ENCODE results near the gene KRTAP10-7. TPM values are rescaled to one million over a fixed set of nuclear protein-coding genes. Genes with fewer than 3 reads are reported as not detected.

KRTAP10-7 gene, protein sequence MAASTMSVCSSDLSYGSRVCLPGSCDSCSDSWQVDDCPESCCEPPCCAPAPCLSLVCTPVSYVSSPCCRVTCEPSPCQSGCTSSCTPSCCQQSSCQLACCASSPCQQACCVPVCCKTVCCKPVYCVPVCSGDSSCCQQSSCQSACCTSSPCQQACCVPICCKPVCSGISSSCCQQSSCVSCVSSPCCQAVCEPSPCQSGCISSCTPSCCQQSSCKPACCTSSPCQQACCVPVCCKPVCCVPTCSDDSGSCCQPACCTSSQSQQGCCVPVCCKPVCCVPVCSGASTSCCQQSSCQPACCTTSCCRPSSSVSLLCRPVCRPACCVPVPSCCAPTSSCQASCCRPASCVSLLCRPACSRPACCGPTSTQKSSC
- not detected for total RNA-seq

DNA sequence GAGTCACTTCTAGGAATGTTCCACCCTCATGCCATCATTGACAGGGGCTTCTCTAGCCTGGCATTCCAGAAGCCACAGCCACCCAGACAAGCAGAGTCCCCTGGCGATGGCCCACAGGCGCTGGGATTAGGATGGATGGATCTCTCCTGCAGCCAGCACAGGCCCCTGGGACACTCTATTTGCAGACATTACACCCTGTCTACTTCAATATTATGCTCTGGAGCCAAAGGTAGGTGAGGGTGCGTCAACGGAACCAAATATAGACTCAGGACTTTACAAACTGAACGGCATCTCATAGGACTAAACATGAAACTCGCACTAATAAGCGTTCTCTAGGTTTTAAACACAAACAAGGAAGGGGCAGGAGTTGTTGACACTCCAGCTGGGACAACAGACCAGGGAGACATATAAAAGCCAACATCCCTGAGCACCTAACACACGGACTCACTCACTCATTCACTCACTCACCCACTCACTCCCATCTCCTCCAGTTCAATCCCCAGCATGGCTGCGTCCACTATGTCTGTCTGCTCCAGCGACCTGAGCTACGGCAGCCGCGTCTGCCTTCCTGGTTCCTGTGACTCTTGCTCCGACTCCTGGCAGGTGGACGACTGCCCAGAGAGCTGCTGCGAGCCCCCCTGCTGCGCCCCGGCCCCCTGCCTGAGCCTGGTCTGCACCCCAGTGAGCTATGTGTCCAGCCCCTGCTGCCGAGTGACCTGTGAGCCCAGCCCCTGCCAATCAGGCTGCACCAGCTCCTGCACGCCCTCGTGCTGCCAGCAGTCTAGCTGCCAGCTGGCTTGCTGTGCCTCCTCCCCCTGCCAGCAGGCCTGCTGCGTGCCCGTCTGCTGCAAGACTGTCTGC is at the start of gene KRTAP10-7:
Gene KRTAP10-7, plus strand, starts transcription at position 480 of the 861 bp plus-strand sequence. Its CDS starts 25 bp downstream, at position 505.

DNA sequence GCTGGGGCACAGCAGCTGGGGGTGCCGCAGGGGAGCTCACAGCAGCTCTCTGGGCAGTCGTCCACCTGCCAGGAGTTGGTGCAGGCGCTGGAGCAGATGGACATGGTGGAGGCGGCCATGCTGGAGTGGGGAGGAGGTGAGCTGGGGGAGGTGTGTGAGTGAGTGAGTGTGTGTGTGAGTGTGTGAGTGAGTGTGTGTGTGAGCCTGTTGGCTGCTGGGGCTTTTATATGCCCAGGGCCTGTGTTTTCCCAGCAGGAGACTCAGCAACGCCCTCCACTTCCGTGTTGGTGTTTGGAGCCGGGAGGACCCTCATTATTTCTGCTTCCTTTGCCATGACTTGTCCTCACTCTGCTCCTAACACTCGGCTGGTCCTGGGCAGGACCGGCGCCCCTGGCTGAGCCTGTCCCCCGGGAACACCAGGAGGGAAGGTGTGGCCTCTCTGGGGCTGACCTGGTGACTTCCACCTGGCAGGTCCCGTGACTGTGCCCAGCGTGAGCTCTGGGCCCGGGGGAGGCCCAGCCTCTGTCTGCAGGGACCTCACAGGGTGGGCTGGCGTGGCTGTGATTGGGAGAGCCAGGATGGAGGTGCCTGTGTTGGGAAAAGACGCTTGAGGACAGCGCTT is 48.9 kb upstream of the KRTAP10-7 start, which contains the start of gene KRTAP10-2:
Gene KRTAP10-2, minus strand, starts transcription at position 166 of the 622 bp plus-strand sequence. Its CDS starts 47 bp downstream, at position 119.

DNA sequence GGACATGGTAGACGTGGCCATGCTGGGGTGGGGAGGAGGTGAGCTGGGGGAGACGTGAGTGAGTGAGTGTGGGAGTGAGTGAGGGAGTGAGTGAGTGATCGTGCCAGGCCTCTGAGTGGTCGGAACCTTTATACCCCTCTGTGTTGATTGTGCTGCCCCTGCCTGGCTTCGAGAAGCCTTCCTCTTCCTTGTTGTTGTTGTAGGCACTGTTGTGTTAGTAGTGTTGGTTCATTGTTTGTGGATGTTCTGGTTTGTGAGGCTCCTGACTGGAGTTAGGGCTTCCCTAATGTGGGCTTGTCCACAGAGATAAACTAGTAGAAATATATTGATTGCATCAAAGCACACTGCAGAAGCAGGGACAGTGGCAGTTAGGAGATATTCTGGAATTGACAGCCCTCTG is 41.7 kb upstream of the KRTAP10-7 start, which contains the start of gene KRTAP10-3:
Gene KRTAP10-3, minus strand, starts transcription at position 101 of the 400 bp plus-strand sequence. Its CDS starts 80 bp downstream, at position 21.

DNA sequence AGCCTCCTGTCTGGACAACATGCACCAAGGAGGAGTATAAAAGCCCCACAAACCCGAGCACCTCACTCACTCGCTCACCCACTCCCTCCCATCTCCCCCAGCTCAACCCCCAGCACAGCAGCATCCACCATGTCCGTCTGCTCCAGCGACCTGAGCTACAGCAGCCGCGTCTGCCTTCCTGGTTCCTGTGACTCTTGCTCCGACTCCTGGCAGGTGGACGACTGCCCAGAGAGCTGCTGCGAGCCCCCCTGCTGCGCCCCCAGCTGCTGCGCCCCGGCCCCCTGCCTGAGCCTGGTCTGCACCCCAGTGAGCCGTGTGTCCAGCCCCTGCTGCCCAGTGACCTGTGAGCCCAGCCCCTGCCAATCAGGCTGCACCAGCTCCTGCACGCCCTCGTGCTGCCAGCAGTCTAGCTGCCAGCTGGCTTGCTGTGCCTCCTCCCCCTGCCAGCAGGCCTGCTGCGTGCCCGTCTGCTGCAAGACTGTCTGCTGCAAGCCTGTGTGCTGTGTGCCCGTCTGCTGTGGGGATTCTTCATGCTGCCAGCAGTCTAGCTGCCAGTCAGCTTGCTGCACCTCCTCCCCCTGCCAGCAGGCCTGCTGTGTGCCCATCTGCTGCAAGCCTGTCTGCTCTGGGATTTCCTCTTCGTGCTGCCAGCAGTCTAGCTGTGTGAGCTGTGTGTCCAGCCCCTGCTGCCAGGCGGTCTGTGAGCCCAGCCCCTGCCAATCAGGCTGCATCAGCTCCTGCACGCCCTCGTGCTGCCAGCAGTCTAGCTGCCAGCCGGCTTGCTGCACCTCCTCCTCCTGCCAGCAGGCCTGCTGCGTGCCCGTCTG is 26.6 kb upstream of the KRTAP10-7 start, which contains the start of gene KRTAP10-4:
Gene KRTAP10-4, plus strand, starts transcription at position 100 of the 827 bp plus-strand sequence. Its CDS starts 30 bp downstream, at position 130.

DNA sequence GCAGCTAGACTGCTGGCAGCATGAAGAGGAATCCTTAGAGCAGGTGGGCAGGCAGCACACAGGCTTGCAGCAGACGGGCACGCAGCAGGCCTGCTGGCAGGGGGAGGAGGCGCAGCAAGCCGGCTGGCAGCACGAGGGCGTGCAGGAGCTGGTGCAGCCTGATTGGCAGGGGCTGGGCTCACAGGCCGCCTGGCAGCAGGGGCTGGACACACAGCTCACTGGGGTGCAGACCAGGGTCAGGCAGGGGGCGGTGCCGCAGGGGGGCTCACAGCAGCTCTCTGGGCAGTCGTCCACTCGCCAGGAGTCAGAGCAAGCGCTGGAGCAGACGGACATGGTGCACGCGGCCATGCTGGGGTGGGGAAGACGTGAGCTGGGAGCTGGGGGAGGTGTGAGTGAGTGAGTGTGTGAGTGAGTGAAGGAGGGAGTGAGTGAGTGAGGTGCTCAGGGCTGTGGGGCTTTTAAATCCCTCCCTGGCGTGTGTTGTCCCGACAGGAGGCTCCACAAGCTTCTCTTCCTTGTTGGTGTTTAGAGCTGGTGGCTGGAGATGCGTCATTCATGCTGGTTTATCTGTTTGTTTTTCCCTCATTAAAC is 20.1 kb upstream of the KRTAP10-7 start, which contains the start of gene KRTAP10-5:
Gene KRTAP10-5, minus strand, starts transcription at position 374 of the 591 bp plus-strand sequence. Its CDS starts 26 bp downstream, at position 348.

DNA sequence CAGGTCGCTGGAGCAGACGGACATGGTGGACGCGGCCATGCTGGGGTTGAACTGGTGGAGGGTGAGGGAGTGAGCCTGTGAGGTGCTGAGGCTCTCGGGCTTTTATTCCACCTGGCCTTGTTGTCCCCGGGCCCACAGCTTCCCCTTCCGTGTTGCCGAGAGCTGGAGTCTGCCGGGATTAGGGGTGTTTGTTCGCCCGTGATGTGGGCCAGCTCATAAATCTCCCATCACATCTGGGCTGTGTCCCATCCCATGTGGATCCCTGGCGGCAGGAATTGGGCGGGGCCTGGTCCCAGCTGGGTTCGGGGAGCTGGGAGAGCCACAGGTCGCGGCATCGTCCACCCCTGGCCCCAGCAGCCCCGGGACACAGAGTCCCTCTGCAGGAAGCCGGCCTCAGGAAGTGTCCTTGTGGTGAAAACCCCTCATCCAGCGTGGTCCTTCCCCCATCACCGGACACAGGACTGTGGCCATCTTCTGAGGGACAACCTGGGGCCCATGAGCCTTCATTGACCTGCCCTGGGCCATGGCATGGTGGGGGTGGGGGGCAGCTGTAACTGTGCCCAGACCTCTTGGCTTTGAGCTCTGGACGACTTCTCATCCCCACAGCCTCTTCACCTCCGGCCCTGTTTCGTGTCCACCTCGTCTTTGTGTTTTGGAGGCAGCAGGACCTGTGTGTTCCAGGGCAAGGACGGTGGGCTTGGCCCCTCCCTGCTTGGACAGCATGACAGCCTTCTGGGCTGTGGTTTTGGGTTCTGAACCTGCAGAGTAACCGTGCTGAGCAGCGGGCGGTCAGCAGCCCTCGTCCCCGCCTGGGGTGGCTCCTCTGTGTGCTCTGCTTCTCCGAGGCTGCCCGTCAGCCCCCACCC is 7.7 kb upstream of the KRTAP10-7 start, which contains the start of gene KRTAP10-6:
Gene KRTAP10-6, minus strand, starts transcription at position 60 of the 866 bp plus-strand sequence. Its CDS starts 21 bp downstream, at position 39.

DNA sequence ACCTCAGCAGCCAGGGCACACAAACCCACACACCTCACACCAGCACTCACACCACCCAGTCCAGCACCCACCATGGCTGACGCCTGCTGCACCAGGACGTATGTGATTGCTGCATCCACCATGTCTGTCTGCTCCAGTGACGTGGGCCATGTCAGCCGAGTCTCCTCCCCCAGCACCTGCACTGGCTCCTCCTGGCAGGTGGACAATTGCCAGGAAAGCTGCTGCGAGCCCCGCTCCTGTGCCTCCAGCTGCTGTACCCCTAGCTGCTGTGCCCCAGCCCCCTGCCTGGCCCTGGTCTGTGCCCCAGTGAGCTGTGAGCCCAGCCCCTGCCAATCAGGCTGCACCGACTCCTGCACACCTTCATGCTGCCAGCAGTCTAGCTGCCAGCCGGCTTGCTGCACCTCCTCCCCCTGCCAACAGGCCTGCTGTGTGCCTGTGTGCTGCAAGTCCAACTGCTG is 11.7 kb downstream of the KRTAP10-7 start, which contains the start of gene KRTAP10-8:
Gene KRTAP10-8, plus strand, starts transcription at position 51 of the 458 bp plus-strand sequence. Its CDS starts 22 bp downstream, at position 73.

DNA sequence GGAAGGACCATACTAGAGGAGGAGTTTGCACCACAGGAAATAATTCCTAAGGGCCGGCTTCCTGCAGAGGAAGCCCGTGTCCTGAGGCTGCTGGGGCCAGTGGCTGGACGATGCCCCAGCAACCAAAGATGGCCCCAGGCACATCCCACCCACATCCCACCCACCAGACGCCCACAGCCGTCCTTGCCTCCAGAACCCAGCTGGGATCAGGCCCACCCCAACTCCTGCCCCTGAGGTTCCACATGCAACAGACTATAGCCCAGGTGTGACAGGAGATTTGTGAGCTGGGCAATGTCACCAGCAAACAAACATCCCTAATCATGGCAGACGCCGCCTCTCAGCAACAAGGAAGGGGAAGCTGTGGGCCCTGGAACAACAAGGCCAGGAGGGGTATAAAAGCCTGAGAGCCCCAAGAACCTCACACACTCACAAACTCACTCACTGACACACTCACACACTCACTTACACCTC is 26.3 kb downstream of the KRTAP10-7 start, which contains the start of gene KRTAP10-9:
Gene KRTAP10-9, plus strand, starts transcription at position 421 of the 471 bp plus-strand sequence. CDS start 79 bp downstream, outside the sequence.

DNA sequence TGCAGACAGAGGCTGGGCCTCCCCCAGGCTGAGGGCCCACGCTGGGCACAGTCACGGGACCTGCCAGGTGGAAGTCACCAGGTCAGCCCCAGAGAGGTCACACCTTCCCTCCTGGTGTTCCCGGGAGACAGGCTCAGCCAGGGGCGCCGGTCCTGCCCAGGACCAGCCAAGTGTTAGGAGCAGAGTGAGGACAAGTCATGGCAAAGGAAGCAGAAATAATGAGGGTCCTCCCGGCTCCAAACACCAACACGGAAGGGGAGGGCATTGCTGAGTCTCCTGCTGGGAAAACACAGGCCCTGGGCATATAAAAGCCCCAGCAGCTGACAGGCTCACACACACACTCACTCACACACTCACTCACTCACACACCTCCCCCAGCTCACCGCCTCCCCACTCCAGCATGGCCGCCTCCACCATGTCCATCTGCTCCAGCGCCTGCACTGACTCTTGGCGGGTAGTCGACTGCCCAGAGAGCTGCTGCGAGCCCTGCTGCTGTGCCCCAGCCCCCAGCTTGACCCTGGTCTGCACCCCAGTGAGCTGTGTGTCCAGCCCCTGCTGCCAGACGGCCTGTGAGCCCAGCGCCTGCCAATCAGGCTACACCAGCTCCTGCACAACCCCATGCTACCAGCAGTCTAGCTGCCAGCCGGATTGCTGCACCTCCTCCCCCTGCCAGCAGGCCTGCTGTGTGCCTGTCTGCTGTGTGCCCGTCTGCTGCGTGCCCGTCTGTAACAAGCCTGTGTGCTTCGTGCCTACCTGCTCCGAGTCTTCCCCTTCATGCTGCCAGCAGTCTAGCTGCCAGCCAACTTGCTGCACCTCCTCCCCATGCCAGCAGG is 36.8 kb downstream of the KRTAP10-7 start, which contains the start of gene KRTAP10-10:
Gene KRTAP10-10, plus strand, starts transcription at position 339 of the 833 bp plus-strand sequence. Its CDS starts 62 bp downstream, at position 401.

DNA sequence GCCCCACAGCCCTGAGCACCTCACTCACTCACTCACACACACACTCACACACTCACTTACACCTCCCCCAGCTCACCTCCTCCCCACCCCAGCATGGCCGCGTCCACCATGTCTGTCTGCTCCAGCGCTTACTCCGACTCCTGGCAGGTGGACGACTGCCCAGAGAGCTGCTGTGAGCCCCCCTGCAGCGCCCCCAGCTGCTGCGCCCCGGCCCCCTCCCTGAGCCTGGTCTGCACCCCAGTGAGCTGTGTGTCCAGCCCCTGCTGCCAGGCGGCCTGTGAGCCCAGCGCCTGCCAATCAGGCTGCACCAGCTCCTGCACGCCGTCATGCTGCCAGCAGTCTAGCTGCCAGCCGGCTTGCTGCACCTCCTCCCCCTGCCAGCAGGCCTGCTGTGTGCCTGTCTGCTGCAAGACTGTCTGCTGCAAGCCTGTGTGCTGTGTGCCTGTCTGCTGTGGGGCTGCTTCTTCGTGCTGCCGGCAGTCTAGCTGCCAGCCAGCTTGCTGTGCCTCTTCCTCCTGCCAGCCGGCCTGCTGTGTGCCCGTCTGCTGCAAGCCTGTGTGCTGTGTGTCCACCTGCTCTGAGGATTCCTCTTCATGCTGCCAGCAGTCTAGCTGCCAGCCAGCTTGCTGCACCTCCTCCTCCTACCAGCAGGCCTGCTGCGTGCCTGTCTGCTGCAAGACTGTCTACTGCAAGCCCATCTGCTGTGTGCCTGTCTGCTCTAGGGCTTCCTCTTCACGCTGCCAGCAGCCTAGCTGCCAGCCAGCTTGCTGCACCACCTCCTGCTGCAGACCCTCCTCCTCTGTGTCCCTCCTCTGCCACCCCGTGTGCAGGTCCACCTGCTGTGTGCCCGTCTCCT is 46.2 kb downstream of the KRTAP10-7 start, which contains the start of gene KRTAP10-11:
Gene KRTAP10-11, plus strand, starts transcription at position 49 of the 856 bp plus-strand sequence. Its CDS starts 45 bp downstream, at position 94.

Other genes starting within 250 kb of the KRTAP10-7 start
- gene TRPM2, start 247.0 kb upstream of the KRTAP10-7 start, total RNA-seq = 9.2 TPM
- gene LRRC3, start 145.1 kb upstream of the KRTAP10-7 start, total RNA-seq = 5.8 TPM
- gene KRTAP10-1, start 60.4 kb upstream of the KRTAP10-7 start, total RNA-seq = not detected
- gene KRTAP10-2, start 49.1 kb upstream of the KRTAP10-7 start, total RNA-seq = not detected
- not detected for gene KRTAP10-3, start 41.8 kb upstream of the KRTAP10-7 start, total RNA-seq
- gene KRTAP10-4, start 26.9 kb upstream of the KRTAP10-7 start, total RNA-seq = not detected
- not detected for gene KRTAP10-5, start 20.0 kb upstream of the KRTAP10-7 start, total RNA-seq
- gene KRTAP10-6, start 8.1 kb upstream of the KRTAP10-7 start, total RNA-seq = not detected
- gene KRTAP10-8, start 11.5 kb downstream of the KRTAP10-7 start, total RNA-seq = not detected
- gene KRTAP10-9, start 26.5 kb downstream of the KRTAP10-7 start, total RNA-seq = not detected
- gene KRTAP10-10, start 36.8 kb downstream of the KRTAP10-7 start, total RNA-seq = not detected
- not detected for gene KRTAP10-11, start 45.8 kb downstream of the KRTAP10-7 start, total RNA-seq
- gene KRTAP12-4, start 54.1 kb downstream of the KRTAP10-7 start, total RNA-seq = not detected
- not detected for gene KRTAP12-3, start 57.3 kb downstream of the KRTAP10-7 start, total RNA-seq
- not detected for gene KRTAP12-2, start 66.3 kb downstream of the KRTAP10-7 start, total RNA-seq
- gene KRTAP12-1, start 81.6 kb downstream of the KRTAP10-7 start, total RNA-seq = not detected
- gene KRTAP10-12, start 96.6 kb downstream of the KRTAP10-7 start, total RNA-seq = not detected
- 0.23 TPM for gene TSPEAR, start 111.0 kb downstream of the KRTAP10-7 start, total RNA-seq
- 74.0 TPM for gene UBE2G2, start 201.2 kb downstream of the KRTAP10-7 start, total RNA-seq
- 109 TPM for gene SUMO3, start 217.5 kb downstream of the KRTAP10-7 start, total RNA-seq